ENCODE measurements around the gene RMC1.

- TF ChIP-seq, protein P1, sequence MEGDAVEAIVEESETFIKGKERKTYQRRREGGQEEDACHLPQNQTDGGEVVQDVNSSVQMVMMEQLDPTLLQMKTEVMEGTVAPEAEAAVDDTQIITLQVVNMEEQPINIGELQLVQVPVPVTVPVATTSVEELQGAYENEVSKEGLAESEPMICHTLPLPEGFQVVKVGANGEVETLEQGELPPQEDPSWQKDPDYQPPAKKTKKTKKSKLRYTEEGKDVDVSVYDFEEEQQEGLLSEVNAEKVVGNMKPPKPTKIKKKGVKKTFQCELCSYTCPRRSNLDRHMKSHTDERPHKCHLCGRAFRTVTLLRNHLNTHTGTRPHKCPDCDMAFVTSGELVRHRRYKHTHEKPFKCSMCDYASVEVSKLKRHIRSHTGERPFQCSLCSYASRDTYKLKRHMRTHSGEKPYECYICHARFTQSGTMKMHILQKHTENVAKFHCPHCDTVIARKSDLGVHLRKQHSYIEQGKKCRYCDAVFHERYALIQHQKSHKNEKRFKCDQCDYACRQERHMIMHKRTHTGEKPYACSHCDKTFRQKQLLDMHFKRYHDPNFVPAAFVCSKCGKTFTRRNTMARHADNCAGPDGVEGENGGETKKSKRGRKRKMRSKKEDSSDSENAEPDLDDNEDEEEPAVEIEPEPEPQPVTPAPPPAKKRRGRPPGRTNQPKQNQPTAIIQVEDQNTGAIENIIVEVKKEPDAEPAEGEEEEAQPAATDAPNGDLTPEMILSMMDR (IDR thresholded peaks at IDR 0.05) = no peak
- TF ChIP-seq POLR2A (IDR thresholded peaks at IDR 0.05) = no peak
- TF ChIP-seq EP300 (IDR thresholded peaks at IDR 0.05) = no peak
Observed at GRCh38 chr18:23539296-23539695, 36.0 kb downstream of the RMC1 start.
